Left cardiac atrium (tissue), 4 donors: ENCODE data around the gene SAMD15. TPM values are rescaled to one million over a fixed set of nuclear protein-coding genes. Genes with fewer than 3 reads are reported as not detected.
"Not testable (repeated sequence)": the region's sequence is repeated elsewhere in the genome, so short reads cannot be mapped to it uniquely, and the experiment has no call there.

Experiments used
- ATAC-seq, 2 donors: fragments of 200-7000 bp; cut with Tn5 transposase; one replicate each; pipeline ENCODE4 v1.9.1; 2020; ENCODE audit warnings: mild to moderate bottlenecking in 2 of 2, moderate library complexity in 2 of 2
- DNase-seq: peaks from one replicate; pipeline ENCODE4 v3.0.0-alpha.2; 2020
- intact Hi-C, 2 donors: fragments of 100-400 bp; cut with DNase I; formaldehyde crosslinking; loops; one replicate each; pipeline versions ENCODE4 v1.14.1 to v1.15.1; 2022 to 2023
- long read RNA-seq: library from polyadenylated mRNA; unstranded; transcript quantifications from one replicate; pipeline ENCODE4 v2.0.0, GENCODE V29; 2021
- total RNA-seq, 2 donors: library from RNA; stranded (reverse); fragmentation: NEBNext Ultra II Directional; extraction: Animal tissue kit (Norgen Biotek cat#: 25700); gene quantifications; one replicate each; pipeline ENCODE4 v1.2.1, GENCODE V29; 2021
- donor health status: DM: no; HTN: yes; CAD: no.
- donor health status: DM: no; HTN: yes; CAD: no; lungs with severe emphysema.
- donor health status: DM: yes; HTN: yes; CAD: no.
- donor health status: Dilated cardiomyopathy.

Gene SAMD15
- under 1 TPM in 1 of 2 donors, not detected in 1; 0.52 TPM for total RNA-seq
- long read RNA-seq = 0 reads

- DNase-seq (peak; percentile 88), ATAC-seq (peak; percentile 99)
- intact Hi-C loops = loop anchor here in 1 of 2 donors (2.0 kb wide), 1 partner anchor 56 kb away; the partner anchor contains the start of genes GSTZ1 and POMT2
Observed at GRCh38 chr14:77376771-77377501, at the start of gene SAMD15, which contains the start of gene TMED8. TSS of gene SAMD15 (plus strand) at chr14:77377379. CDS start at chr14:77377419, 40 bp downstream. TSS of gene TMED8 (minus strand) at chr14:77377094. CDS start at chr14:77377053, 41 bp downstream.

DNA sequence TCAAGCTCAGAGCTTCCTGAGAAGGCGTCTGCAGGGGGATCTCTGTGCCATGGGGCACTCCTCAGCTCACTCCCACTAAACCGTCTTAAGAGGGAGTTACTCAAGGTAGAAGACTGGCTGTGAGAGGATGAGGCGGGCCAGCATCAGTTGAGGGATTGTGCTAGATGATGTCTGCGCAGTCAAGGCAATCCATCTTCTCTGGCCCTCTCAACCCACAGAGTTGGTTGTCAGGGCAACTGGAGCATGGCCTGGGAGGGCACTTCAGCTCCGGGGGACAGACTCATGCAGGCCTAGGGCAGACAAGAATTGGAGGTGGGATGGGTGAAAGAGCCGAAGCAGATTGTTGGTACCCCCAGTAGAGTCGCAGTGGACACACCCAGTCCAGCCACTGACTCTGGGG lies 47.3 kb upstream of the SAMD15 start:
- no peak for ATAC-seq
- intact Hi-C loops = no loop called here
- no peak for DNase-seq

DNA sequence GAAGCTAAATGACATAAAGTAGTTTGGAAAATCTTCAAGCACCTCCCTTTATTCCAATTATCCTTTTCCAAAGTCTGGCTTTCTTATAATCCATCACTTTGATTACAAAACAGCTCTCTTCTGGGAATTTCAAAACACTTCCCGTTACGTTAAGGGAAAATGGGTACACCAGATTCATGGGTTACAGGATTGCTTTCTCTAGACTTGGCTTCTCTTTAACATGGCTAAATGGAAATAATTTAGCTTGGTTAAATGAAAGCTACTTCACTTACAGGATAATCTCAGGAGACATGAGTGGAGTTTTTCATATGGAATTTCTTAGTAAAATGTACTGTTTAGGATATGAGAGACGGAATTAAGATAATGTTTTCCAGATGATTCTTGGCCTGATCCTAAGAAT lies 41.6 kb upstream of the SAMD15 start:
- DNase-seq (no peak), ATAC-seq (no peak)
- intact Hi-C loops = no loop called here

- ATAC-seq, intact Hi-C loops, DNase-seq: not testable (repeated sequence)
Observed at GRCh38 chr14:77337255-77337654, 39.9 kb upstream of the SAMD15 start.

DNA sequence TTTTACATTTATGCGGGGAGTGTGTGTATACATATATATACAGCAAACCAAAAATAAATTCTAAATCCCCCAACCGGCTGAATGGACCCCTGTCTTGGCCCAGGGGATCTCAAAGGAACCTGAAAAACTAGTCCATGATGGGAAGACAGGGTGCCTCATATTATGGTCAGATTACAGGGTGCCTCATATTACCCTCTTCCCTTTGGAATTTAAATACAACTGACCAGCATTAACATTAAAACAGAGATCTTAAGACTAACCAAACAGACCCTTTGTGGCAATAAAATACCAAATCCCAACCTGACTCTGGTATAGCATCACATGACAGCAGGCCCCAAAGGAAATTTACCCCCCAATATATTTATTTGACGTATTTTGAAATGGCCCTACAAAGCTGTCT lies 39.3 kb upstream of the SAMD15 start:
- no peak for ATAC-seq
- no peak for DNase-seq
- intact Hi-C loops = no loop called here

- ATAC-seq (no peak), DNase-seq (no peak)
- intact Hi-C loops = no loop called here
Observed at GRCh38 chr14:77338302-77338701, 38.9 kb upstream of the SAMD15 start.

DNA sequence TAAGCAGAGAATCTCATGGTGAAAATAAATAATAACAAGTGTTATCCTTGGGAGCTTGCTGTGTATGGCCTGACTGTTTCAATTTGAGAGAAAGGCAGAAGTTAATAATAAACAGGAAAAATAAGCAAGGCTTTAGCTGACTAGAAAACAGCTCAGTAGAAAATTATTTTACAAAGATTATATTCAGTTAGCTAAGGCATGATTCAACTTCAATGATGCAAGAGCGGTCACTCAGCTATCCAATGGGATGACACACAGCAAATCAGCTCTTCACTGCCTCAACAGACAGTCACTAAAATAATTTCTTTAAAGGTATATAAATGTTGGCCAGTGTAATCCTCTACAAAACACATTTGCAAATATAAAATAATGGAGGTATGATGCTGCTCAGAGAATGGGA lies 37.8 kb upstream of the SAMD15 start:
- intact Hi-C loops = no loop called here
- DNase-seq = no peak
- peak in 1 of 2 donors; percentile 14 for ATAC-seq

GRCh38 chr14:77340389-77340788 lies 36.8 kb upstream of the SAMD15 start:
- no peak for DNase-seq
- no peak for ATAC-seq
- intact Hi-C loops = no loop called here

DNA sequence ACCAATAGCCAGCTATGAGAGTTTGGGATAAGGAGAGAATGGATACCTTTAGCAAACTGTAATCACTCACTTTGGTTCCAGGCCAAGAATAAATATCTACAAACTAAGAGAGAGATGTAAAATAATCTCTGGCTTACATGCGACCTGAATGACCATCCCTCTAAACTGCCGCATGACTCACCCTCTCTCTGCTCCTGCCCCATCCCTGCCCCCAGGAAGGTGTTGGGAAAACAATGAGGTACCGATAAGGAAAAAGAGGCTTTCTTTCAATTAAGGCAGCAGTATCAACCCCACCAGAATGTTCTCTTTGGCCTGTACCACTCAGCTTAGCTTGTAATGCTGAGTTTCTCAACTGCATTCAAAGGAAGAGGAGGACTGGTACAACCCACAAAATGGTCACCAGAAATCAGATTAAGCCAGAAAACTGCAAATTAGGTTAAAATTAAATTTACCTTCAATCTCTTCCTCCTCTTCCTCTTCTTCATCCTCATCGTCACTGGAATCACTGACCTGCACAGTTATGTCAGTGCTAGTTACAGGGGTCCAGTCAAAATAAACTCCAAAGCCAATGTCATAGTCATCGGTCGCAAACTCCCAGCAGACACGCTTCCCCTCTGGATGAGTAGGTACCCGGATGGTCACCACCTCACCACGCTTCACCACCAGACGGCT lies 34.3 kb upstream of the SAMD15 start:
- DNase-seq = no peak
- intact Hi-C loops = no loop called here
- no peak for ATAC-seq

GRCh38 chr14:77343662-77344061 lies 33.5 kb upstream of the SAMD15 start:
- intact Hi-C loops = no loop called here
- no peak for ATAC-seq
- no peak for DNase-seq

GRCh38 chr14:77344377-77344996 lies 32.7 kb upstream of the SAMD15 start:
- ATAC-seq (no peak), DNase-seq (no peak)
- intact Hi-C loops = no loop called here

- intact Hi-C loops = no loop called here
- DNase-seq = no peak
- no peak for ATAC-seq
Observed at GRCh38 chr14:77346495-77346894, 30.7 kb upstream of the SAMD15 start.

DNA sequence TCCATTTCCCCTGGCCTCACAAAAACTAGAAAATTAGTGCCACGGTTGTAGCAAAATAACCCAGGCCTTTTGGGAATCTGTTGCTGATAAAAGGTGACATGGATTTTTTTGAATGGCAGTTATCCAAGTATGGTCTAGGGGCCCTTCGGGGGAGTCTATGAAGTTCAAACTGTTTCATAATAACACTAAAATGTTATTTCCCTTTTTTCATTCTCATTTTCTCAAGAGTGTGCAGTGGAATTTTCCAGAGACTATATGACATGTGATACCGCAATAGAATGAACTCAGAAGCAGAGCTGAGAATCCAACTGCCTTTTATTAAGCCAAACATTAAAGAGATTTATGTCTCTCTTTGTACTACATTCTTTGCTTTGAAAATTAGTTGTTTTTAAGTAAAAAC lies 29.4 kb upstream of the SAMD15 start:
- intact Hi-C loops = no loop called here
- DNase-seq (no peak), ATAC-seq (no peak)

- intact Hi-C loops = no loop called here
- DNase-seq = no peak
- no peak for ATAC-seq
Observed at GRCh38 chr14:77353469-77354141, 23.6 kb upstream of the SAMD15 start.

- ATAC-seq (no peak), DNase-seq (no peak)
- intact Hi-C loops = no loop called here
Observed at GRCh38 chr14:77355811-77356210, 21.4 kb upstream of the SAMD15 start.

GRCh38 chr14:77356899-77357298 lies 20.3 kb upstream of the SAMD15 start:
- ATAC-seq = no peak
- DNase-seq = no peak
- intact Hi-C loops = no loop called here

- no peak for DNase-seq
- intact Hi-C loops = no loop called here
Observed at GRCh38 chr14:77359626-77360025, 17.6 kb upstream of the SAMD15 start.

DNA sequence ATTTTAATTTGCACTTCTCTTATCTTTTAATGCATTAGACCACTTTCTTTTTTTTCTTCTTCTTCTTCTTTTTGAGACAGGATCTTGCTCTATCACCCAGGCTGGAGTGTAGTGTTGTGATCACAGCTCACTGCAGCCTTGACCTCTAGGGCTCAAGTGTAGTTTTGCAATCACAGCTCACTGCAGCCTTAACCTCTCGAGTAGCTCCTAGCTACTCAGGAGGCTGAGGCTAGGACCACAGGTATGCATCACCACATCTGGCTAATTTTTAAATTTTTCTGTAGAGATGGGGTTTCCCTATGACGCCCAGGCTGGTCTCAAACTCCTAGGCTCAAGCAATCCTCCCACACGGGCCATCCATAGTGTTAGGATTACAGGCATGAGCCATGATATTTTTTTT lies 13.0 kb upstream of the SAMD15 start:
- DNase-seq (no peak), ATAC-seq (no peak)
- intact Hi-C loops = no loop called here

More at GRCh38 chr14:77359626-77360025, 17.6 kb upstream of the SAMD15 start:
- no peak for ATAC-seq

GRCh38 chr14:77369285-77369684 lies 7.9 kb upstream of the SAMD15 start:
- DNase-seq = no peak
- intact Hi-C loops = no loop called here

More at GRCh38 chr14:77369285-77369684, 7.9 kb upstream of the SAMD15 start:
- no peak for ATAC-seq
